Activated naive CD4-positive, alpha-beta T cell treated with anti-CD3 and anti-CD28 coated beads, Interleukin-2, amount 10 ng/mL, durations not matched to agents 7 days and 5 days (primary cell): ENCODE measurements around the gene ME3.

Experiments
- CTCF ChIA-PET: fragments of 350-600 bp; sonication (Branson Sonifier 250); formaldehyde crosslinking; loops from one replicate; lab custom pipeline; 2021; ENCODE audit warnings: antibody characterized with exemption; lab: Charles Lee
- DNase-seq: peaks from one replicate; pipeline ENCODE4 v3.0.0-alpha.2; 2020
- H3K27ac Mint-ChIP-seq: one replicate; pipeline ENCODE4 v1.8.0; 2021; ENCODE audit warnings: mild to moderate bottlenecking, moderate library complexity, mixed read lengths
- H3K27me3 Mint-ChIP-seq: one replicate; pipeline ENCODE4 v1.8.0; 2021; ENCODE audit warnings: mild to moderate bottlenecking, mixed read lengths
- H3K36me3 Mint-ChIP-seq: one replicate; pipeline ENCODE4 v1.8.0; 2021; ENCODE audit warnings: mixed read lengths
- H3K4me1 Mint-ChIP-seq: one replicate; pipeline ENCODE4 v1.8.0; 2021; ENCODE audit warnings: mixed read lengths
- H3K4me3 Mint-ChIP-seq: one replicate; pipeline ENCODE4 v1.8.0; 2021; ENCODE audit warnings: mild to moderate bottlenecking, moderate library complexity, mixed read lengths
- H3K9me3 Mint-ChIP-seq: one replicate; pipeline ENCODE4 v1.8.0; 2021; ENCODE audit warnings: mixed read lengths

Gene ME3

DNA sequence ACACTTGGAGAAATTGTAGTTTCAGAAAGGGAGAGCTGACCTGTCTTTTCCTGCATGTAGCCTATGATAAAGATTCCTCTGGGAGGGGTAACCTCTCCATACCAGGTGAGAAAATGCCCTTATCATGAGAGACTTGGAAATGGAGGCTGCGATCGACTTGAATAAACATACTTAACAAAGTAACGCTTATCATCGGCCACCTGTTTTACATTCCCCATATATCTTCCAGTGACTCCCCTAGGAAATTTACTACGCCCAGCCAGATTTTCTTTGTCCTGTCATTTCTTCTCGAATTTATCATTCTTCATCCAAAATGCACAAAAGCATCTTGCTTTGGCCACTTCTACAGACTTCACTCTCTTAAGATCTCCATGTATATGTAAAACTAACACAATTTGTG is 154.2 kb downstream of the ME3 start:
- no peak overlapping the region for H3K27ac Mint-ChIP-seq
- H3K4me1 Mint-ChIP-seq = no peaks in the 10 kb centered on the region
- H3K9me3 Mint-ChIP-seq = no peaks in the 10 kb centered on the region
- H3K4me3 Mint-ChIP-seq = no peak overlapping the region
- CTCF ChIA-PET = no interaction called here
- no peak for DNase-seq
- no peaks in the 10 kb centered on the region for H3K36me3 Mint-ChIP-seq
- no peaks in the 10 kb centered on the region for H3K27me3 Mint-ChIP-seq

GRCh38 chr11:86517557-86517956 is 154.9 kb downstream of the ME3 start:
- Mint-ChIP-seq H3K27me3 (no peaks in the 10 kb centered on the region), H3K36me3 (no peaks in the 10 kb centered on the region), H3K4me1 (no peaks in the 10 kb centered on the region), H3K9me3 (no peaks in the 10 kb centered on the region), H3K4me3 (no peak overlapping the region), H3K27ac (no peak overlapping the region)
- DNase-seq = no peak
- CTCF ChIA-PET = interaction anchor here (0.6 kb wide), 1 partner anchor 14 kb away, joined by 3 read pairs; no protein-coding TSS in a partner anchor

DNA sequence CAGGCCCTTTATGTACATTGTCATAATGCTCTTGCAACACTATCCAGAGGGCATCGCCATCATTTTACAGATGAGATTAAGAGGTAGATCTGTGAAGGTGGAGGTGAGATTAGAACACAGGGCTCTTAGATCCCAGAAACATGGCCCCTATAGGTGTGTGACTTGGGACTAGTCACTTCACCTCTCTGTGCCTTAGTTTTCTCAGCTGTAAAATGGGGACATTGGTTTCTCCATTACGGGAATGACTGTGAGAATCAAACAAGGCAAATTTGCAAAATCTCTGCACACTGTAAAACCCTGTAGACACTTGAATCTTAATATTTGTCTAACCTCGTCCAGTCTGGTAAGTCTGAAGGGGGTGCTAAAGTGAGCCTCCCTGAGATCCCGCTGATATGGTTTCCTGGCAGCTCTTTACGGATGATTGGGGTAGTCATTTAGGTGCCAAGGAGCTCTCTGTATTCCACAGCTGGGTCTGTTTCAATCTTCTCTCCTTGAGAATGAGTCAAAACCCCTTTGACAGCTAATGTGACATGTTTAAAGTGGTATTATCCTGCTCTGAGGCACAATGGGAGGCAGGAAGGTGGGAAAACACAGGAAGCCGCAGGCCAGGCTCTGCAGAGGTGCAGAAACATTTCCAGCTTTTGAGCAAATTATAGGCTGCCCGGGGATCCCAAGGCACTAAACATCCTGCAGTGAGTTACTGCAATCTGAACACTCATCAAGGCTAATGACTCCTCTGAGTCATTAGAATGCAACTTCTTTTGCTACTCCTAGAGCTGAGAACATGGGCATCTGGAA is 156.9 kb downstream of the ME3 start:
- DNase-seq = no peak
- Mint-ChIP-seq H3K27ac (no peak overlapping the region), H3K27me3 (no peaks in the 10 kb centered on the region), H3K36me3 (no peaks in the 10 kb centered on the region), H3K4me1 (no peaks in the 10 kb centered on the region), H3K4me3 (no peak overlapping the region), H3K9me3 (no peaks in the 10 kb centered on the region)
- CTCF ChIA-PET = no interaction called here

DNA sequence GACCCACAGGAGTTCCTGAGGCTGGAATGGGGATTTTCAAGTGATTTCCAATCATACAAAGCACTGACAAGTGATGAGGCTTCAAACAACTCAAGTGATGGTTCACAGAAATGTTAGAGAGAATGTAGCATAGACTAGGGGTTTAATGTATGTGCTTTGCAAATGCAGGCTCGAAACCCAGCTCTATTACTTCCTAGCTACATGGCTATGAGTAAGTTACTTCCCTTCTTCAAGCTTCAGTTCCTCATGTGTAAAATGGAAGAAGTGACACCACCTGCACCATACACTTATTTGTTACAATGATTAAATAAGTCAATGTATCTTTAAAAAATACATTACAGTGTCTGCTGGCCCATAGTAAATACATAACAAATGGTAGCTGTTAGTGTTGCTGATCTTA is 158.0 kb downstream of the ME3 start:
- no peak overlapping the region for H3K27ac Mint-ChIP-seq
- no peak overlapping the region for H3K4me3 Mint-ChIP-seq

DNA sequence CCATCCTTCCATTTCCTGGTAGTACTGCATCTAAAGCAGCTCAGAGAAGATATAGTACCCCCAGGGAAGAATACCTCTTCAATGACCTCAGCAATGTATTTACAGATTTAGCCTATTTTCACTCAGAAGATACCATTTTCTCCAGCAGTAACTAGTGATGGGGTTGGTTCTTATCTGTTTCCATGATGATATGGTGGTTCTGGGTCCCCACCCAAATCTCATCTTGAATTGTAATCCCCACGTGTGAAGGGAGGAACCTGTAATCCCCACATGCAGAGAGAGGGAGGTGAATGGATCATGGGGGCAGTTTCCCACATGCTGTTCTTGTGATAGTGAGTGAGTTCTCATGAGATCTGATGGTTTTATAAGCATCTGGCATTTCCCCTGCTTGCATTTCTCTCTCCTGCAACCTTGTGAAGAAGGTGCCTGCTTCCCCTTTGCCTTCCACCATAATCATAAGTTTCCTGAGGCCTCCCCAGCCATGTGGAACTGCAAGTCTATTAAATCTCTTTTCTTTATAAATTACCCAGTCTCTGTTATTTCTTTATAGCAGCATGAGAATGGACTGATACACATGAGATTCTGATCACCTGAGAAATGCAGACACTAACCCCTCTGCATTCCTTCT is 158.6 kb downstream of the ME3 start:
- no peak for DNase-seq
- H3K9me3 Mint-ChIP-seq = no peaks in the 10 kb centered on the region
- H3K27ac Mint-ChIP-seq = no peak overlapping the region
- no peaks in the 10 kb centered on the region for H3K36me3 Mint-ChIP-seq
- CTCF ChIA-PET = no interaction called here
- H3K27me3 Mint-ChIP-seq = no peaks in the 10 kb centered on the region
- H3K4me1 Mint-ChIP-seq = no peaks in the 10 kb centered on the region
- no peak overlapping the region for H3K4me3 Mint-ChIP-seq

More for the DNA sequence above, 158.0 kb downstream of the ME3 start:
- H3K36me3 Mint-ChIP-seq = no peaks in the 10 kb centered on the region
- no peak for DNase-seq
- H3K4me1 Mint-ChIP-seq = no peaks in the 10 kb centered on the region
- H3K9me3 Mint-ChIP-seq = no peaks in the 10 kb centered on the region
- no peaks in the 10 kb centered on the region for H3K27me3 Mint-ChIP-seq
- CTCF ChIA-PET = no interaction called here

DNA sequence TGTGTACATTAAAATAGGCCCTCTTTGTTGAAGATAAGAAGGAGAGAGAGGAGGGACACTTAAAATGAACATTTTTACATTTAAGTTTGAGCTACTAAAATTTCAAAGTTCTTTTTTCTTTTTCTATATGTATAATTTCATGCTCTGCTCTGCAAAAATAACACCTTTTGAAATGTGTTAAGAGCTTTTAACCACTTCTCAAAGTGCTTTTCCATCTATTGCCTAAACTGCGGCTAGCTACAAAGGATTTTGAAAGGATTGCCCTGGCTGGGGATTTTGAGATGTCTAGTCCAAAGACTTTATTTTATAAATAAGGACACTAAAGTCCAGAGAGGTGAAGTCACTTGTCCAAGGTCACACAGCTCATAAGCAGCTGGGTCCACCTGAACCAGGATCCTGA is 159.3 kb downstream of the ME3 start:
- Mint-ChIP-seq H3K36me3 (no peaks in the 10 kb centered on the region), H3K4me1 (no peaks in the 10 kb centered on the region), H3K27ac (no peak overlapping the region), H3K9me3 (no peaks in the 10 kb centered on the region), H3K4me3 (no peak overlapping the region), H3K27me3 (no peaks in the 10 kb centered on the region)
- CTCF ChIA-PET = no interaction called here
- no peak for DNase-seq

DNA sequence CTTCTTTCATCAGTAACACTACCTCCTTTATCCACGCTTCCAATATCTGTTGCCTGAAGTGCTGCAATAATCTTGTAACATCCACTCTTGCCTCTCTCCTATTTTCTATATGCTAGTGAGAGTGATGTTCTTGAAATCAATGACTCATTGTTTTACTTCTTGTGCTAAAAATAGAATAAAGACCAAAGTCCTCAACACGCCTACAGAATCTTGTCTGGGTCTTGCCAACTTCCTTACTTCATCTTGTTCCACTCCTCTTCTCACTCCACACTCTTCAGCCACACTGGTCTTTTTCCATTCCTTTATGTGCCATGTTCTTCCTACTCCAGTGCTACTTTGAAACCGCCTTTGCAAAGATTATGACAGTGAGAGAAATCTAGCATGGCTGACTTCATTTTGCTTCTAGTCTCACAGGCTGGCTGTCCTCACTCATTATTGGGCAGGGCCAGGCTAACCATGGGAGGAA is 161.3 kb downstream of the ME3 start:
- Mint-ChIP-seq H3K27me3 (no peaks in the 10 kb centered on the region), H3K36me3 (no peaks in the 10 kb centered on the region), H3K27ac (no peak overlapping the region), H3K4me3 (no peak overlapping the region), H3K9me3 (no peaks in the 10 kb centered on the region), H3K4me1 (no peaks in the 10 kb centered on the region)
- CTCF ChIA-PET = no interaction called here
- DNase-seq = no peak

DNA sequence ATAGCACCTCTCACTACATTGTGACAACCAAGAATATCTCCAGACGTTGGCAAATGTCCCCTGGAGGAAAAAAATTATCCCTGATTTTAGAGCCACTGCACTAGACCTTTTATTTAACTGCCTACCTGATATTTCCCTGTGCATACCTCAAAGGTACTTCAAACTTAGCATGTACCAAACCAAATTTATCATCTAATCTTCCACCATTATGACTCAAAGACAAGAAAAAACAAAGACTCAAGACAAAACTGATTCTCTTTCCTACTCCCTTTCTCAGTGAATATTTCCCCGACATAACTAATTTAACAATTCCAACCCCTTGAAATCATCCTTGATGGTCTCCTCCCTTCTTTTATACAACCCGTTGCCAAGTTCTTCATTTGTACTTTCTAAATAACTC is 161.7 kb downstream of the ME3 start:
- no peak for DNase-seq
- no peaks in the 10 kb centered on the region for H3K27me3 Mint-ChIP-seq
- H3K27ac Mint-ChIP-seq = no peak overlapping the region
- no peaks in the 10 kb centered on the region for H3K36me3 Mint-ChIP-seq
- CTCF ChIA-PET = no interaction called here
- H3K4me1 Mint-ChIP-seq = no peaks in the 10 kb centered on the region
- no peaks in the 10 kb centered on the region for H3K9me3 Mint-ChIP-seq
- H3K4me3 Mint-ChIP-seq = no peak overlapping the region

DNA sequence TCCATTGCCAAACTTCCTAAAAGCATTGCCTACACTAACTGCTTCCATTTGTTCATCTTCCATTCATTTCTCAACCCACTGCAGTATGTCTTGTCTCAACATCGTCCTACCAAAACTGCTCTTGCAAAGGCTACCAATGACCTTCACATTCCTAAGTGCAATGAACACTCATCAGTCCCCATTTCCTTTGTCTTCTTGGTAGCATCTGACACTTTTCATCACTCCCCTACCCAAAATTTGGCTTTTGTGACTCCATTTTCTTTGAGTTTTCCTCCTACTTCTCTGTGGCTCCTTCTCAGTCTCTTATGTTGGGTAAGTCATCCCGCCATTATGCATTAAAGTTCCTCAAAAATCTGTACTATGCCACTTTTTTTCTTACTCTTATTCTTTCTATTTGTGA is 162.3 kb downstream of the ME3 start:
- Mint-ChIP-seq H3K27ac (no peak overlapping the region), H3K36me3 (no peaks in the 10 kb centered on the region), H3K9me3 (no peaks in the 10 kb centered on the region), H3K27me3 (no peaks in the 10 kb centered on the region), H3K4me1 (no peaks in the 10 kb centered on the region), H3K4me3 (no peak overlapping the region)
- DNase-seq = no peak
- CTCF ChIA-PET = no interaction called here

DNA sequence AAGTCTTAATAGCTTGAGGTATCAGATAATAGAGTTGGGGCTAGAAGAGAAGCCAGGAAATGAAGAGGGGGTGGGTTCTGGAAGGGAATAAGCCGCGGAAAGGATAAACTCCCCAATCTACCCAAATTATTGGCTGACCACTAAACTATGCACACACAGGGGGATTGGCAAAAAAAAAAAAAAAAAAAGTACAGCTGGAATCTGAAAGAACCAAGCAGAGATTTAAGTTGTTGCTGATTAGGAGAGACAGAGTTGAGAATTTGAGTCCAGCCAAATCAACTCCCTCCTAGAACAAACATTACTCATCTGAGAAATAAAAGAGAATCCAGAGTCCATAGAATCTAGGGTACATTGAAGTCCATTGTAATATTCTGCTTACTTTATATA is 162.8 kb downstream of the ME3 start:
- Mint-ChIP-seq H3K27me3 (no peaks in the 10 kb centered on the region), H3K27ac (no peak overlapping the region), H3K4me3 (no peak overlapping the region), H3K36me3 (no peaks in the 10 kb centered on the region), H3K4me1 (no peaks in the 10 kb centered on the region), H3K9me3 (no peaks in the 10 kb centered on the region)
- CTCF ChIA-PET = no interaction called here
- no peak for DNase-seq

GRCh38 chr11:86508604-86509587 is 163.5 kb downstream of the ME3 start:
- CTCF ChIA-PET = no interaction called here

DNA sequence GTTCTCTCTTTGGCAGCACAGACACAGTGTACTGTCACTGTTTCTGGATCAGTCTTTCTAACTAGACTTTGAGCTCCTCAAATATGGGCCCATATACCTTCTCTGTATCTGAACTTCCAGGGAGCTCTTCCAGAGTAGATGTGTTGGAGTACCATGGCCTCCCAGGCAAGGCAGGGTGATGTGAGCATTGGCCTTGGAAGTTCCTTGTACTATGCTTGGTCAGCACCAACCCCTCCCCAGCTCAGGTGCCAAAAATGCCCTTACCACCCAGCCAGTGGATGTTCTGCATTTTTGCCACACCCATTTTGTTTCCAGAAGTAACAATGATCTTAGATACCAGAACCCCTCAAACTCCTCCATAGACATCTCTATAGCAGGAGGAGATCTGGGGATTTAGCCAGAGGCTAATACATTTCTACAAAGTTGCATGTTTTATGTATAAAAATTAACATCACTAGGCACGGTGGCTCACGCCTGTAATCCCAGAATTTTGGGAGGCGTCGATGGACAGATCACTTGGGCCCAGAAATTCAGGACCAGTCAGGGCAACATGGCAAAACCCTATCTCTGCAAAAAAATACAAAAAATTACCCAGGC is 165.1 kb downstream of the ME3 start:
- no peaks in the 10 kb centered on the region for H3K36me3 Mint-ChIP-seq

More at GRCh38 chr11:86508604-86509587, 163.5 kb downstream of the ME3 start:
- H3K4me3 Mint-ChIP-seq = no peak overlapping the region
- no peak for DNase-seq
- peaks cover 2% of the 10 kb centered on the region for H3K4me1 Mint-ChIP-seq
- no peak overlapping the region for H3K27ac Mint-ChIP-seq
- H3K36me3 Mint-ChIP-seq = no peaks in the 10 kb centered on the region
- H3K27me3 Mint-ChIP-seq = no peaks in the 10 kb centered on the region
- H3K9me3 Mint-ChIP-seq = no peaks in the 10 kb centered on the region

GRCh38 chr11:86506235-86506634 is 166.2 kb downstream of the ME3 start:
- no peak overlapping the region for H3K27ac Mint-ChIP-seq
- peaks cover 3% of the 10 kb centered on the region for H3K4me1 Mint-ChIP-seq
- no peaks in the 10 kb centered on the region for H3K9me3 Mint-ChIP-seq
- no peaks in the 10 kb centered on the region for H3K27me3 Mint-ChIP-seq
- DNase-seq = no peak
- CTCF ChIA-PET = no interaction called here
- H3K4me3 Mint-ChIP-seq = no peak overlapping the region
- H3K36me3 Mint-ChIP-seq = no peaks in the 10 kb centered on the region

More for the DNA sequence above, 165.1 kb downstream of the ME3 start:
- H3K4me1 Mint-ChIP-seq = peaks cover 3% of the 10 kb centered on the region
- no peak overlapping the region for H3K4me3 Mint-ChIP-seq
- H3K27ac Mint-ChIP-seq = no peak overlapping the region
- CTCF ChIA-PET = no interaction called here
- no peak for DNase-seq
- H3K27me3 Mint-ChIP-seq = no peaks in the 10 kb centered on the region
- H3K9me3 Mint-ChIP-seq = no peaks in the 10 kb centered on the region

- Mint-ChIP-seq H3K27me3 (no peaks in the 10 kb centered on the region), H3K4me1 (peaks cover 3% of the 10 kb centered on the region), H3K9me3 (no peaks in the 10 kb centered on the region), H3K4me3 (no peak overlapping the region), H3K27ac (no peak overlapping the region), H3K36me3 (no peaks in the 10 kb centered on the region)
- CTCF ChIA-PET = interaction anchor here (0.6 kb wide), 1 partner anchor 14 kb away, joined by 3 read pairs; no protein-coding TSS in a partner anchor
- no peak for DNase-seq
Measured at GRCh38 chr11:86503131-86503530, 169.3 kb downstream of the ME3 start.
